HG03439 (cell line): ENCODE data around the gene IGFBP6.

ENCODE experiments used
- ATAC-seq: cut with Tn5 transposase; IDR thresholded peaks from one replicate; pipeline ENCODE4 v1.9.1; 2021; ENCODE audit warnings: mild to moderate bottlenecking, moderate library complexity; ENCODE audit not compliant: unreplicated experiment

The IGFBP6 gene

GRCh38 chr12:53097564-53098353, at the start of gene IGFBP6:
Gene IGFBP6, plus strand, starts transcription at chr12:53097667. Its CDS starts 51 bp downstream, at chr12:53097718.
- no peak for ATAC-seq

GRCh38 chr12:53048033-53048779, 49.3 kb upstream of the IGFBP6 start:
- no peak for ATAC-seq

GRCh38 chr12:53048780-53049401, 48.6 kb upstream of the IGFBP6 start:
- ATAC-seq, result no peak

GRCh38 chr12:53049571-53050318, 47.7 kb upstream of the IGFBP6 start, which contains the start of gene TNS2:
Gene TNS2, plus strand, starts transcription at chr12:53050065. Its CDS starts 121 bp downstream, at chr12:53050186.
- ATAC-seq, result no peak

- no peak for ATAC-seq
Observed at GRCh38 chr12:53050426-53051057, 46.9 kb upstream of the IGFBP6 start.

GRCh38 chr12:53051058-53051880, 46.2 kb upstream of the IGFBP6 start:
- no peak for ATAC-seq

- no peak for ATAC-seq
Observed at GRCh38 chr12:53051881-53052412, 45.5 kb upstream of the IGFBP6 start.

- ATAC-seq, result no peak
Observed at GRCh38 chr12:53052419-53053217, 44.8 kb upstream of the IGFBP6 start.

GRCh38 chr12:53053218-53054111, 44.0 kb upstream of the IGFBP6 start:
- no peak for ATAC-seq

GRCh38 chr12:53054112-53054878, 43.2 kb upstream of the IGFBP6 start:
- peak; percentile 89 for ATAC-seq

- ATAC-seq, result no peak
Observed at GRCh38 chr12:53055471-53056266, 41.8 kb upstream of the IGFBP6 start.

GRCh38 chr12:53056296-53056695, 41.2 kb upstream of the IGFBP6 start:
- ATAC-seq, result no peak

GRCh38 chr12:53056901-53057300, 40.6 kb upstream of the IGFBP6 start:
- ATAC-seq, result no peak

- ATAC-seq, result no peak
Observed at GRCh38 chr12:53057816-53058500, 39.5 kb upstream of the IGFBP6 start.

GRCh38 chr12:53058674-53059433, 38.6 kb upstream of the IGFBP6 start:
- no peak for ATAC-seq
